HCT116 (cell line): ENCODE measurements around the gene HJURP.

ENCODE experiments used
- CTCF ChIP-seq, 3 experiments: fragments of 200-600 bp in 1 of 3; sonication (generic) in 1 of 3; IDR thresholded peaks in 2 of 3; conservative IDR thresholded peaks in 1 of 3; 2 replicates each; pipeline ENCODE4 v1.5.1; 2012 to 2017; ENCODE audit warnings: low read depth in 2 of 3, low read length in 2 of 3, antibody characterized with exemption in 1 of 3, borderline replicate concordance in 1 of 3, control low read depth in 1 of 3, mild to moderate bottlenecking in 1 of 3, mixed read lengths in 1 of 3, mixed run types in 1 of 3, moderate library complexity in 1 of 3; ENCODE audit not compliant: insufficient read depth in 1 of 3
- EZH2 ChIP-seq: fragments of 200-600 bp; sonication (generic); IDR thresholded peaks from 2 replicates; pipeline ENCODE4 v1.6.1; 2017; ENCODE audit warnings: antibody characterized with exemption, mixed run types
- POLR2A ChIP-seq: IDR thresholded peaks from 2 replicates; pipeline ENCODE4 v1.7.0; 2011; ENCODE audit warnings: borderline replicate concordance; ENCODE audit not compliant: insufficient read depth, insufficient read length; ENCODE audit errors: extremely low read depth
- POLR2AphosphoS5 ChIP-seq: IDR thresholded peaks from 2 replicates; pipeline ENCODE4 v1.6.1; 2011; ENCODE audit warnings: mild to moderate bottlenecking, low read depth, low read length, moderate library complexity
- SIN3A ChIP-seq: IDR thresholded peaks from 2 replicates; pipeline ENCODE4 v1.6.1; 2012; ENCODE audit warnings: low read depth

- no peak for TF ChIP-seq CTCF (IDR thresholded peaks at IDR 0.05 in 2 of 3, conservative IDR thresholded peaks at IDR 0.05 in 1 of 3; ENCODE audit: borderline replicate concordance in 1 of 3, insufficient read depth in 1 of 3, low read depth in 2 of 3, low read length in 2 of 3)
- TF ChIP-seq SIN3A: no peak
- no peak for TF ChIP-seq POLR2AphosphoS5
- no peak for TF ChIP-seq EZH2
- no peak for TF ChIP-seq POLR2A
Observed at GRCh38 chr2:233871432-233871831, 17.1 kb upstream of the HJURP start.
